ENCODE measurements around the gene PMFBP1. TPM values are rescaled to one million over a fixed set of nuclear protein-coding genes. Genes with fewer than 3 reads are reported as not detected.

The PMFBP1 gene
- polyA plus RNA-seq, 1 donor (not counting 4 experiments of a cell fraction or from before 2014, with no cell fraction given) = 0.92 TPM

DNA sequence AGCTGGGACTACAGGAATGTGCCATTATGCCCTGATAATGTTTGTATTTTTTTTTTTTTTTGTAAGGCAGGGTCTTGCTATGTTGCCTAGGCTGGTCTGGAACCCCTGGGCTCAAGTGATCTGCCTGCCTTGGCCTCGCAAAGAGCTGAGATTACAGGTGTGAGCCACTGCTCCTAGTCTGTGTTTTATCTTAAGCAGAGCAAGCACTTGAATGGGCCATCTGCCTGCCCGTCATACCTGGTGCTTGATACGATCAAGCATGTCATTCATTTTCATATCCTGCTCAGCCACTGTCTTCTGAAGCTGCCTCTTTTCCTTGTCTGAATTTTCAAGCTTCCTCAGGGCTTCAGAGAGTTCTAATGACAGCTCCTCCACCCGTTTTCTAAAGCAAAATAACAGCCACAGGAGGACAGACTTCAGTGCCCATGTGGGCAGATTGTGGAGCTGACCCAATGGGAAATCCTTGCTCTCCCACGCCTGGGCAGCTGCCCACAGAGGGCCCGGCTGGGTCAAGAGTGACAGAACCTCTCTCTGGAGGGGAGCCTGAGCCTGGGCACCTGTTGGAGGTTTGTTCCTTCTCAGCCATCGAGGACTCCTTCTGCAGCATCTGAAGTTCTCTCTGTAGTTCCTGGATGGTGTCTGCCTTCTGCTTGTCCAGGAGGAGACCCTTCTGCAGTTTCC lies 41.8 kb downstream of the PMFBP1 start:
- dilution Hi-C loops (cut with MboI; ENCODE audit: extremely low pct_ligation_motif_present, low sequenced_read_pairs) = no loop called here
- Histone ChIP-seq H3K36me3 (ENCODE audit: control insufficient read depth in 2 of 2, extremely low read depth in 1 of 2, insufficient read depth in 2 of 2, low read length in 2 of 2) (no peaks in the 10 kb centered on the region), H3K27me3 (ENCODE audit: control insufficient read depth, extremely low read depth, insufficient read depth, low read length) (no peaks in the 10 kb centered on the region), H3K79me2 (ENCODE audit: control insufficient read depth, insufficient read depth, low read length) (no peaks in the 10 kb centered on the region), H2AFZ (ENCODE audit: control insufficient read depth, low read length) (no peak overlapping the region), H3K27ac (ENCODE audit: control insufficient read depth, insufficient read depth, low read length) (no peak overlapping the region), H4K20me1 (ENCODE audit: control insufficient read depth, extremely low read depth, insufficient read depth, low read length) (no peaks in the 10 kb centered on the region), H3K9ac (ENCODE audit: control insufficient read depth, extremely low read depth, insufficient read depth, low read length) (no peak overlapping the region), H3K9me3 (ENCODE audit: control insufficient read depth, low read depth, low read length) (no peaks in the 10 kb centered on the region), H3K4me2 (ENCODE audit: control insufficient read depth, extremely low read depth, insufficient read depth, low read depth, low read length) (no peak overlapping the region), H3K4me1 (ENCODE audit: control insufficient read depth, extremely low read depth, insufficient read depth, low read length) (no peaks in the 10 kb centered on the region), H3K4me3 (ENCODE audit: control insufficient read depth in 2 of 3, extremely low read depth in 1 of 3, insufficient read depth in 2 of 3, low read depth in 1 of 3, low read length in 3 of 3) (no peak overlapping the region), H3K9me1 (ENCODE audit: control insufficient read depth, extremely low read depth, insufficient read depth, low read length) (no peaks in the 10 kb centered on the region)
- TF ChIP-seq, protein P1, sequence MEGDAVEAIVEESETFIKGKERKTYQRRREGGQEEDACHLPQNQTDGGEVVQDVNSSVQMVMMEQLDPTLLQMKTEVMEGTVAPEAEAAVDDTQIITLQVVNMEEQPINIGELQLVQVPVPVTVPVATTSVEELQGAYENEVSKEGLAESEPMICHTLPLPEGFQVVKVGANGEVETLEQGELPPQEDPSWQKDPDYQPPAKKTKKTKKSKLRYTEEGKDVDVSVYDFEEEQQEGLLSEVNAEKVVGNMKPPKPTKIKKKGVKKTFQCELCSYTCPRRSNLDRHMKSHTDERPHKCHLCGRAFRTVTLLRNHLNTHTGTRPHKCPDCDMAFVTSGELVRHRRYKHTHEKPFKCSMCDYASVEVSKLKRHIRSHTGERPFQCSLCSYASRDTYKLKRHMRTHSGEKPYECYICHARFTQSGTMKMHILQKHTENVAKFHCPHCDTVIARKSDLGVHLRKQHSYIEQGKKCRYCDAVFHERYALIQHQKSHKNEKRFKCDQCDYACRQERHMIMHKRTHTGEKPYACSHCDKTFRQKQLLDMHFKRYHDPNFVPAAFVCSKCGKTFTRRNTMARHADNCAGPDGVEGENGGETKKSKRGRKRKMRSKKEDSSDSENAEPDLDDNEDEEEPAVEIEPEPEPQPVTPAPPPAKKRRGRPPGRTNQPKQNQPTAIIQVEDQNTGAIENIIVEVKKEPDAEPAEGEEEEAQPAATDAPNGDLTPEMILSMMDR (optimal IDR thresholded peaks at IDR 0.05 in 1 of 3, IDR thresholded peaks at IDR 0.05 in 1 of 3, conservative IDR thresholded peaks at IDR 0.05 in 1 of 3; ENCODE audit: extremely low read depth in 1 of 3, insufficient read depth in 2 of 3, low read length in 3 of 3) = no peak
- TF ChIP-seq EZH2 (IDR thresholded peaks at IDR 0.05; ENCODE audit: low read length) = no peak
- FAIRE-seq = no peak
- DNase-seq (ENCODE audit: low read depth, low spot score) = no peak

DNA sequence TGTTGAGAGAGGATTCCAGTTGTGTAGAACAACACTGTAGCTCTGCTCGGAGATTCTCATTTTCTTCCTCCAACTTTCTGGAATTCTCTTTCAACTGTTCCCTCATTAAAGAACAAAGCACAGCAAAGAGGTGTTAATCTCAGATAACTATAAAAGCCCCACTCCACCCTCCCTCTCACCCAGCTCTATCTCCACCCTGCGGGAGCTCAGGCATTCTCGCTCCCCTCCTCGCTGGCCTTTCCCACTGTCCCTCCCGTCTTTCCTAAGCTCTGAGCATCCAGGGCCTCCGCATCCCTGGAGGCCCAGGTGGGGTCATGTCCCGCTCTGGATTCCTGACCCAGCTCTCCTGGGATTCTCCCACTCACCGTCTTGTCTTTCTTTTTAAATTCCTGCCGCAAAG lies 43.3 kb downstream of the PMFBP1 start:
- DNase-seq (ENCODE audit: low read depth, low spot score) = no peak
- no peak overlapping the region for H3K9ac ChIP-seq (ENCODE audit: control insufficient read depth, extremely low read depth, insufficient read depth, low read length)
- no peak overlapping the region for H3K4me2 ChIP-seq (ENCODE audit: control insufficient read depth, extremely low read depth, insufficient read depth, low read depth, low read length)
- H3K9me3 ChIP-seq (ENCODE audit: control insufficient read depth, low read depth, low read length) = no peaks in the 10 kb centered on the region
- no peaks in the 10 kb centered on the region for H3K9me1 ChIP-seq (ENCODE audit: control insufficient read depth, extremely low read depth, insufficient read depth, low read length)
- H4K20me1 ChIP-seq (ENCODE audit: control insufficient read depth, extremely low read depth, insufficient read depth, low read length) = no peaks in the 10 kb centered on the region
- no peak overlapping the region for H2AFZ ChIP-seq (ENCODE audit: control insufficient read depth, low read length)
- H3K36me3 ChIP-seq (ENCODE audit: control insufficient read depth in 2 of 2, extremely low read depth in 1 of 2, insufficient read depth in 2 of 2, low read length in 2 of 2) = no peaks in the 10 kb centered on the region
- no peaks in the 10 kb centered on the region for H3K79me2 ChIP-seq (ENCODE audit: control insufficient read depth, insufficient read depth, low read length)
- dilution Hi-C loops (cut with MboI; ENCODE audit: extremely low pct_ligation_motif_present, low sequenced_read_pairs) = no loop called here
- no peaks in the 10 kb centered on the region for H3K27me3 ChIP-seq (ENCODE audit: control insufficient read depth, extremely low read depth, insufficient read depth, low read length)
- H3K27ac ChIP-seq (ENCODE audit: control insufficient read depth, insufficient read depth, low read length) = no peak overlapping the region
- no peak overlapping the region for H3K4me3 ChIP-seq (ENCODE audit: control insufficient read depth in 2 of 3, extremely low read depth in 1 of 3, insufficient read depth in 2 of 3, low read depth in 1 of 3, low read length in 3 of 3)
- TF ChIP-seq, protein P1 (optimal IDR thresholded peaks at IDR 0.05 in 1 of 3, IDR thresholded peaks at IDR 0.05 in 1 of 3, conservative IDR thresholded peaks at IDR 0.05 in 1 of 3; ENCODE audit: extremely low read depth in 1 of 3, insufficient read depth in 2 of 3, low read length in 3 of 3) = no peak
- TF ChIP-seq EZH2 (IDR thresholded peaks at IDR 0.05; ENCODE audit: low read length) = no peak
- no peak for FAIRE-seq
- no peaks in the 10 kb centered on the region for H3K4me1 ChIP-seq (ENCODE audit: control insufficient read depth, extremely low read depth, insufficient read depth, low read length)

All from keratinocyte (primary cell).